HEK293T (cell line): ENCODE data around the gene FNBP1L.

Experiments used
- CTCF ChIA-PET: fragments of 350-600 bp; formaldehyde crosslinking; extraction: SDS; loops from one replicate; lab custom pipeline; 2021; ENCODE audit warnings: antibody characterized with exemption, inconsistent platforms; lab: Yijun Ruan, JAX
- POLR2A ChIA-PET: fragments of 350-600 bp; formaldehyde crosslinking; extraction: SDS; loops from one replicate; lab custom pipeline; 2020; ENCODE audit warnings: antibody characterized with exemption, inconsistent platforms; lab: Yijun Ruan, JAX
- DNase-seq: peaks from one replicate; pipeline ENCODE4 v3.0.0; 2012; ENCODE audit warnings: mixed read lengths; ENCODE audit errors: extremely low spot score
- ARNT ChIP-seq: fragments of 450-650 bp; IDR thresholded peaks from 2 replicates; pipeline ENCODE4 v1.6.1; 2017; ENCODE audit warnings: mild to moderate bottlenecking
- BHLHE40 ChIP-seq: fragments of 450-650 bp; IDR thresholded peaks from 2 replicates; pipeline ENCODE4 v1.6.1; 2016; ENCODE audit warnings: mild to moderate bottlenecking, moderate library complexity, borderline replicate concordance
- CTBP1 ChIP-seq: fragments of 450-650 bp; IDR thresholded peaks from 2 replicates; pipeline ENCODE4 v1.6.1; 2016; ENCODE audit warnings: borderline replicate concordance
- ELF4 ChIP-seq: fragments of 450-650 bp; IDR thresholded peaks from 2 replicates; pipeline ENCODE4 v1.6.1; 2017; ENCODE audit warnings: antibody characterized with exemption
- FOXA1 ChIP-seq: fragments of 450-650 bp; IDR thresholded peaks from 2 replicates; pipeline ENCODE4 v1.6.1; 2016; ENCODE audit warnings: mild to moderate bottlenecking
- FOXK2 ChIP-seq: fragments of 450-650 bp; IDR thresholded peaks from 2 replicates; pipeline ENCODE4 v1.6.1; 2016; ENCODE audit warnings: mild to moderate bottlenecking
- FOXM1 ChIP-seq: fragments of 450-650 bp; IDR thresholded peaks from 2 replicates; pipeline ENCODE4 v1.6.1; 2017; ENCODE audit warnings: mild to moderate bottlenecking, borderline replicate concordance
- HDGF ChIP-seq: fragments of 450-650 bp; IDR thresholded peaks from 2 replicates; pipeline ENCODE4 v1.6.1; 2017; ENCODE audit warnings: antibody characterized with exemption, borderline replicate concordance
- L3MBTL2 ChIP-seq: fragments of 450-650 bp; conservative IDR thresholded peaks from 2 replicates; pipeline ENCODE4 v1.6.1; 2016; ENCODE audit warnings: mild to moderate bottlenecking
- LEF1 ChIP-seq: fragments of 450-650 bp; IDR thresholded peaks from 2 replicates; pipeline ENCODE4 v1.6.1; 2017; ENCODE audit warnings: mild to moderate bottlenecking, borderline replicate concordance
- NFRKB ChIP-seq: fragments of 450-650 bp; IDR thresholded peaks from 2 replicates; pipeline ENCODE4 v1.6.1; 2016; ENCODE audit warnings: mild to moderate bottlenecking, moderate library complexity
- PKNOX1 ChIP-seq: fragments of 450-650 bp; IDR thresholded peaks from 2 replicates; pipeline ENCODE4 v1.6.1; 2016
- SP1 ChIP-seq: fragments of 450-650 bp; IDR thresholded peaks from 2 replicates; pipeline ENCODE4 v1.6.1; 2017
- SUZ12 ChIP-seq: fragments of 450-650 bp; IDR thresholded peaks from 2 replicates; pipeline ENCODE4 v1.6.1; 2016; ENCODE audit warnings: mild to moderate bottlenecking
- TARDBP ChIP-seq: fragments of 450-650 bp; IDR thresholded peaks from 2 replicates; pipeline ENCODE4 v1.6.1; 2016
- ZNF384 ChIP-seq: fragments of 450-650 bp; IDR thresholded peaks from 2 replicates; pipeline ENCODE4 v1.6.1; 2016

Gene FNBP1L

GRCh38 chr1:93596329-93597089 is 148.6 kb downstream of the FNBP1L start:
- no peak for DNase-seq
- ChIA-PET CTCF (no interaction called here), POLR2A (no interaction called here)
- no peak for TF ChIP-seq SP1
- TF ChIP-seq SUZ12 = no peak
- no peak for TF ChIP-seq NFRKB
- no peak for TF ChIP-seq HDGF
- TF ChIP-seq PKNOX1 = no peak
- no peak for TF ChIP-seq ELF4
- TF ChIP-seq FOXK2 = no peak
- TF ChIP-seq FOXA1 = no peak
- TF ChIP-seq L3MBTL2 = no peak
- TF ChIP-seq ZNF384 = no peak
- TF ChIP-seq FOXM1 = no peak
- TF ChIP-seq CTBP1 = no peak
- TF ChIP-seq ARNT = no peak
- no peak for TF ChIP-seq LEF1
- no peak for TF ChIP-seq BHLHE40
- TF ChIP-seq TARDBP = no peak

GRCh38 chr1:93597709-93598108 is 149.8 kb downstream of the FNBP1L start:
- TF ChIP-seq L3MBTL2 = no peak
- TF ChIP-seq LEF1 = no peak
- TF ChIP-seq FOXK2 = no peak
- no peak for TF ChIP-seq ARNT
- no peak for TF ChIP-seq NFRKB
- ChIA-PET CTCF (no interaction called here), POLR2A (no interaction called here)
- DNase-seq = no peak

- TF ChIP-seq L3MBTL2 = no peak
- TF ChIP-seq FOXK2 = no peak
- no peak for TF ChIP-seq PKNOX1
- no peak for TF ChIP-seq FOXA1
- TF ChIP-seq ZNF384 = no peak
- no peak for TF ChIP-seq SP1
- TF ChIP-seq CTBP1 = no peak
- TF ChIP-seq NFRKB = no peak
- TF ChIP-seq ARNT = no peak
- no peak for TF ChIP-seq TARDBP
- no peak for DNase-seq
- CTCF ChIA-PET = no interaction called here
- POLR2A ChIA-PET = no interaction called here
These were observed 150.5 kb downstream of the FNBP1L start for GRCh38 chr1:93598396-93598795.

GRCh38 chr1:93598861-93599439 is 151.0 kb downstream of the FNBP1L start:
- no peak for DNase-seq
- TF ChIP-seq FOXM1 (no peak), L3MBTL2 (no peak), PKNOX1 (no peak), HDGF (no peak), TARDBP (no peak), ARNT (no peak), BHLHE40 (no peak), FOXK2 (no peak), LEF1 (no peak), ELF4 (no peak)
- ChIA-PET CTCF (no interaction called here), POLR2A (no interaction called here)

GRCh38 chr1:93599479-93599878 is 151.6 kb downstream of the FNBP1L start:
- TF ChIP-seq TARDBP = no peak
- no peak for TF ChIP-seq ARNT
- TF ChIP-seq FOXK2 = no peak
- TF ChIP-seq LEF1 = no peak
- TF ChIP-seq CTBP1 = no peak
- no peak for TF ChIP-seq ZNF384
- TF ChIP-seq FOXA1 = no peak
- POLR2A ChIA-PET = no interaction called here
- DNase-seq = no peak
- CTCF ChIA-PET = no interaction called here

- TF ChIP-seq HDGF = no peak
- no peak for TF ChIP-seq PKNOX1
- TF ChIP-seq ARNT = no peak
- TF ChIP-seq FOXK2 = no peak
- no peak for TF ChIP-seq TARDBP
- no peak for TF ChIP-seq CTBP1
- TF ChIP-seq ZNF384 = no peak
- TF ChIP-seq LEF1 = no peak
- TF ChIP-seq FOXM1 = no peak
- TF ChIP-seq L3MBTL2 = no peak
- TF ChIP-seq SUZ12 = no peak
- no peak for TF ChIP-seq SP1
- TF ChIP-seq ELF4 = no peak
- TF ChIP-seq BHLHE40 = no peak
- TF ChIP-seq NFRKB = no peak
- no peak for DNase-seq
- POLR2A ChIA-PET = interaction anchor here (0.9 kb wide), 1 partner anchor 8 kb away, joined by 3 read pairs; no protein-coding TSS in a partner anchor
- CTCF ChIA-PET = no interaction called here
These were observed 152.7 kb downstream of the FNBP1L start for GRCh38 chr1:93600663-93601062.
